PC-3 (cell line): ENCODE data around the gene CEBPB. TPM values are rescaled to one million over a fixed set of nuclear protein-coding genes. Genes with fewer than 3 reads are reported as not detected.

Experiments used
- ATAC-seq: fragments of 200-7000 bp; cut with Tn5 transposase; 2 replicates; pipeline ENCODE4 v1.9.1; 2020; ENCODE audit warnings: mild to moderate bottlenecking, moderate library complexity
- BruUV-seq: library from RNA; stranded (reverse); fragments of 400-500 nt; replicated peaks from 2 replicates; lab custom pipeline; 2021; lab: Mats Ljungman, UMichigan
- CTCF ChIA-PET: fragments of 300-600 bp; sonication (Branson Sonifier 250); formaldehyde crosslinking; loops from one replicate; lab custom pipeline; 2022; ENCODE audit warnings: antibody characterized with exemption; lab: Charles Lee
- POLR2A ChIA-PET: fragments of 300-600 bp; sonication (Branson Sonifier 250); formaldehyde crosslinking; loops from one replicate; lab custom pipeline; 2022; ENCODE audit warnings: antibody characterized with exemption; ENCODE audit not compliant: unreplicated experiment; lab: Charles Lee
- DNase-seq: peaks from one replicate; pipeline ENCODE4 v3.0.0-alpha.2; 2015
- H2AFZ ChIP-seq: fragments of 300-600 bp; sonication (generic); 2 replicates; pipeline ENCODE4 v1.6.0; 2016; ENCODE audit warnings: antibody characterized with exemption, low read length
- H3F3A ChIP-seq: fragments of 300-600 bp; sonication (generic); one replicate; pipeline ENCODE4 v1.6.0; 2017; ENCODE audit warnings: antibody characterized with exemption, low read length, control low read depth, mild to moderate bottlenecking; ENCODE audit not compliant: unreplicated experiment
- H3K27ac ChIP-seq: fragments of 300-600 bp; sonication (generic); 2 replicates; pipeline ENCODE4 v1.5.1; 2016; ENCODE audit warnings: mild to moderate bottlenecking, low read length
- H3K27me3 ChIP-seq: fragments of 300-600 bp; sonication (generic); 2 replicates; pipeline ENCODE4 v1.6.1; 2016; ENCODE audit warnings: low read length, mixed read lengths
- H3K36me3 ChIP-seq: fragments of 300-600 bp; sonication (generic); 2 replicates; pipeline ENCODE4 v1.6.1; 2016; ENCODE audit warnings: low read depth, mixed run types, low read length, mixed read lengths
- H3K4me1 ChIP-seq: fragments of 300-600 bp; sonication (generic); 2 replicates; pipeline ENCODE4 v1.5.1; 2016; ENCODE audit warnings: low read length; ENCODE audit not compliant: insufficient read depth
- H3K4me2 ChIP-seq: fragments of 300-600 bp; sonication (generic); 2 replicates; pipeline ENCODE4 v1.6.0; 2016; ENCODE audit warnings: low read length
- H3K4me3 ChIP-seq: fragments of 300-600 bp; sonication (generic); 2 replicates; pipeline ENCODE4 v1.5.1; 2016; ENCODE audit warnings: mild to moderate bottlenecking, low read length, mixed read lengths
- H3K79me2 ChIP-seq: fragments of 300-600 bp; sonication (generic); 2 replicates; pipeline ENCODE4 v1.6.1; 2017; ENCODE audit warnings: low read length, mixed read lengths
- H3K9ac ChIP-seq: fragments of 300-600 bp; sonication (generic); 2 replicates; pipeline ENCODE4 v1.6.0; 2016; ENCODE audit warnings: mild to moderate bottlenecking, low read length
- H3K9me2 ChIP-seq: fragments of 300-600 bp; sonication (generic); replicated peaks from 2 replicates; pipeline ENCODE4 v1.6.1; 2016; ENCODE audit warnings: mixed run types, low read length, mixed read lengths
- H3K9me3 ChIP-seq: fragments of 300-600 bp; sonication (generic); 2 replicates; pipeline ENCODE4 v1.6.1; 2016; ENCODE audit warnings: low read length, mixed read lengths
- H4K20me1 ChIP-seq: fragments of 300-600 bp; sonication (generic); 2 replicates; pipeline ENCODE4 v1.6.1; 2016; ENCODE audit warnings: low read length, mixed read lengths
- EZH2 ChIP-seq: fragments of 300-600 bp; sonication (generic); IDR thresholded peaks from one replicate; pipeline ENCODE4 v1.6.1; 2017; ENCODE audit warnings: antibody characterized with exemption, mild to moderate bottlenecking, low read length; ENCODE audit not compliant: unreplicated experiment
- EZH2phosphoT487 ChIP-seq: fragments of 300-600 bp; sonication (generic); IDR thresholded peaks from 2 replicates; pipeline ENCODE4 v1.6.1; 2018; ENCODE audit warnings: mild to moderate bottlenecking, antibody characterized with exemption, low read length, borderline replicate concordance
- intact Hi-C: fragments of 100-400 bp; cut with micrococcal nuclease; formaldehyde crosslinking; loops from 2 replicates; pipeline ENCODE4 v1.9.0; 2023
- total RNA-seq: library from RNA; depleted of rRNA; stranded (reverse); fragments of >200 nt; gene quantifications from 2 replicates; pipeline ENCODE4 v1.2.3, GENCODE V29; 2014
- TF ChIP-seq, protein P1 (sequence below): fragments of 300-600 bp; sonication (generic); conservative IDR thresholded peaks from 2 replicates; pipeline ENCODE4 v1.5.1; 2017; ENCODE audit warnings: antibody characterized with exemption, low read depth, mild to moderate bottlenecking, low read length

CEBPB gene
- total RNA-seq, 1 experiment from 2014 or later, result 103 TPM

DNA sequence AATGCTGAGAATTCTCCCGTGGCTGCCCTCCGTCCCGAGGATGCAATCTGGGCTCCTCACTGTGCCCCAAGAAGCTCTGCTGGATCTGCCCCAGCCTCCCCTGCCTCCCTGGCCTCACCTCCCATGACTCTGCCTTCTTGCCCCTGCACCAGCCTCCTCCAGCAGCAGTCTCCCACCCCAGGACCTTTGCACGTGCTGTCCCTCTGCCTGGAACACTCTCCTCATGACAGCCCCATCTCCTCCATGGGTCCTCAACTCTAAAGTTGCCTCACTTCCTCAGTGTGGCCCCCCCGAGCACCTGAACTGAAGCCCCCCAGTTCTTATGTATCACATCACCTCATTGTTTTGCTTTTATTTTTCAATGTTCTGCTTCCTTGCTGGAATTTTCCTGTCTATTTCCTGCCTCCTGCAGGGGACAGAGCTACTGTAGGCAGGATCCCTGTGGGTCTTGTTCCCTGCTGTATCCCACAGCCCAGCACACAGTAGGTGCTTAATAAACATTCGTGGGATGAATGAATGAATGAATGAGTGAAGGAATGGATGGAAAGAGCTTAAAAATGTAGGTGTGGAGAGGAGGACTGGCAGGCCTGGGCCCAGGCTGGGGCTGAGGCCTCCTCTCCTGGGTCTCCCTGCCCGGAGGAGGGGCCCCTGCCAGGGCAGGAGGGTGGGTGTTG is 42.2 kb downstream of the CEBPB start:
- Histone ChIP-seq H3K27me3 (no peaks in the 10 kb centered on the region), H4K20me1 (no peaks in the 10 kb centered on the region), H3K36me3 (no peaks in the 10 kb centered on the region), H3K4me1 (peaks cover 11% of the 10 kb centered on the region), H2AFZ (no peak overlapping the region), H3K9me3 (no peaks in the 10 kb centered on the region), H3K4me2 (no peak overlapping the region), H3F3A (no peaks in the 10 kb centered on the region), H3K9me2 (no peaks in the 10 kb centered on the region), H3K4me3 (no peak overlapping the region), H3K79me2 (no peaks in the 10 kb centered on the region), H3K27ac (no peak overlapping the region), H3K9ac (no peak overlapping the region)
- TF ChIP-seq, protein P1, sequence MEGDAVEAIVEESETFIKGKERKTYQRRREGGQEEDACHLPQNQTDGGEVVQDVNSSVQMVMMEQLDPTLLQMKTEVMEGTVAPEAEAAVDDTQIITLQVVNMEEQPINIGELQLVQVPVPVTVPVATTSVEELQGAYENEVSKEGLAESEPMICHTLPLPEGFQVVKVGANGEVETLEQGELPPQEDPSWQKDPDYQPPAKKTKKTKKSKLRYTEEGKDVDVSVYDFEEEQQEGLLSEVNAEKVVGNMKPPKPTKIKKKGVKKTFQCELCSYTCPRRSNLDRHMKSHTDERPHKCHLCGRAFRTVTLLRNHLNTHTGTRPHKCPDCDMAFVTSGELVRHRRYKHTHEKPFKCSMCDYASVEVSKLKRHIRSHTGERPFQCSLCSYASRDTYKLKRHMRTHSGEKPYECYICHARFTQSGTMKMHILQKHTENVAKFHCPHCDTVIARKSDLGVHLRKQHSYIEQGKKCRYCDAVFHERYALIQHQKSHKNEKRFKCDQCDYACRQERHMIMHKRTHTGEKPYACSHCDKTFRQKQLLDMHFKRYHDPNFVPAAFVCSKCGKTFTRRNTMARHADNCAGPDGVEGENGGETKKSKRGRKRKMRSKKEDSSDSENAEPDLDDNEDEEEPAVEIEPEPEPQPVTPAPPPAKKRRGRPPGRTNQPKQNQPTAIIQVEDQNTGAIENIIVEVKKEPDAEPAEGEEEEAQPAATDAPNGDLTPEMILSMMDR, result no peak
- TF ChIP-seq EZH2, result no peak
- TF ChIP-seq EZH2phosphoT487, result no peak
- CTCF ChIA-PET, result no interaction called here
- DNase-seq, result no peak
- BruUV-seq, result no TSS peak
- no peak for ATAC-seq
- POLR2A ChIA-PET, result no interaction called here
- intact Hi-C loops, result no loop called here

DNA sequence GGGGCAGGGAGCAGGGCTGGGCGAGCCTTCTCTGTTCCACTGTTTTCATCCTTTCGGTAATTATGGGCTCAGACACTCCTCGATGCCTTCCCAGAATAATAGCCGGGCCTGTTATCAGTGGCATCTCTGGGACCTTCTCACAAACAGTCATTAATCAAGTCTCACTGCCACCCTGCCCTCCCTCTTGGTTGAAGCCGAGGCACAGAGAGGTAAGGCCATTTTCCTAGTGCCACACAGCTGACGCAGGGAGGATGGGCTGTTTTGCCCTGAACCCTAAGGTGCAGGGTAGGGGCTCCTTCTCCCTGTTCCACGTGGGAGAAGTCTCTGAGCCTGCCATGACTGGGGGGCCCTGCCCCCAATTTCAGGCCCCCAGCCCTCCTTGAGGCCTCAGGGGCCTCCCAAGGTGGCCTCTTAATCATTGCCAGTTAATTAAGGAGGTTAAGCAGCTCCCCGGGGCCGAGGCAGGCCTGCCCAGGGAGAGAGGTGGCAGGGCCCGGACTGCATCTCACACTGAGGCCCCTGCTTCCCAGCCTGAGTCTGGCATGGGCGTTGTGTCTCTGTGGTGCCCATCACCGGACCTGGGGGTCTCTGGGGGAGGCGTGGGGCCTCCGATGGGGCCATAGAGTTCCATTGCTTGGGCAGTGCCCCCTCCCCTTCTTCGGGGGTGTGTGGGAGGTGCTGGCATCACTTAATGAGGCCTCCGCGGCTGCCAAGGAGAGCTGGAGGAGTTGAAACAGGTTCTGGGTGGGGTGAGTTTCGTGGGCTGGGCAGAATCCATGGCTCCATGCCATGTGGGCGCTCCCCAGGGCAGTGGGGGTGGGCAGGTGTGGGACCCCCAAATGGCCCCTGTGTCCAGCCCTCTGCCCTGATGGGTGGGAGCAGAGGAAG is 42.9 kb downstream of the CEBPB start:
- BruUV-seq, result no TSS peak
- Histone ChIP-seq H4K20me1 (no peaks in the 10 kb centered on the region), H3F3A (no peaks in the 10 kb centered on the region), H3K27me3 (no peaks in the 10 kb centered on the region), H3K9me3 (no peaks in the 10 kb centered on the region), H3K4me1 (peaks cover 9% of the 10 kb centered on the region), H3K79me2 (no peaks in the 10 kb centered on the region), H3K9ac (no peak overlapping the region), H2AFZ (no peak overlapping the region), H3K27ac (no peak overlapping the region), H3K9me2 (no peaks in the 10 kb centered on the region), H3K4me2 (no peak overlapping the region), H3K4me3 (no peak overlapping the region), H3K36me3 (no peaks in the 10 kb centered on the region)
- TF ChIP-seq EZH2phosphoT487 (no peak), EZH2 (no peak)
- TF ChIP-seq, protein P1, result no peak
- DNase-seq (no peak), ATAC-seq (no peak)
- ChIA-PET POLR2A (no interaction called here), CTCF (no interaction called here)
- intact Hi-C loops, result no loop called here

DNA sequence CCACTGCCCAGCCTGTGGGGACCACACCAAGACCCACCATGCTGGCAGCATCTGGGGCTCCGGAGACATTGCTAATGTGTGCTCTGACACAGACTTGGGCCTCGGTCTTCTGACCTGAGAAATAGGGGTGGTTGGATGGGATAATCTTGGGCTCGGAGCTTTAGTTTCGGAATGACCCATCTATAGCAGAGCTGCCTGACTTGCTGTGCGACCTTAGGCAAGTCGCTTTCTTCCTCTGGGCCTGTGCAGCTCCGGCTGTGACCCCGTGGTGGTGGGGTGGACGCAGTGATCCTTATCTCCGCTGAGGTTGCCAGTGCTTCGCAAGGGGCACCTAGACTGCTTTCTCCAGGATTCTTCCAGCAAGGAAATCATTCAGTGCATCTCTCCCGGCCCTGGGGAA is 43.7 kb downstream of the CEBPB start:
- H3K36me3 ChIP-seq, result no peaks in the 10 kb centered on the region
- peaks cover 9% of the 10 kb centered on the region for H3K4me1 ChIP-seq
- ChIA-PET CTCF (no interaction called here), POLR2A (no interaction called here)
- no peaks in the 10 kb centered on the region for H3K9me3 ChIP-seq
- H3K4me2 ChIP-seq, result no peak overlapping the region
- no TSS peak for BruUV-seq
- no peaks in the 10 kb centered on the region for H4K20me1 ChIP-seq
- ATAC-seq (no peak), DNase-seq (no peak)
- no peaks in the 10 kb centered on the region for H3K9me2 ChIP-seq
- TF ChIP-seq, protein P1, result no peak
- TF ChIP-seq EZH2phosphoT487 (no peak), EZH2 (no peak)
- H3K27me3 ChIP-seq, result no peaks in the 10 kb centered on the region
- H3K9ac ChIP-seq, result no peak overlapping the region
- no peak overlapping the region for H3K4me3 ChIP-seq
- no peaks in the 10 kb centered on the region for H3F3A ChIP-seq
- H2AFZ ChIP-seq, result no peak overlapping the region
- H3K79me2 ChIP-seq, result no peaks in the 10 kb centered on the region
- intact Hi-C loops, result no loop called here
- no peak overlapping the region for H3K27ac ChIP-seq
